GM19238 (cell line): Measurements from ENCODE around the gene THOC6.

ENCODE experiments used
- DNase-seq: peaks from one replicate; pipeline ENCODE4 v3.0.0; 2011; ENCODE audit warnings: low spot score; ENCODE audit not compliant: insufficient read length

THOC6 gene

DNA sequence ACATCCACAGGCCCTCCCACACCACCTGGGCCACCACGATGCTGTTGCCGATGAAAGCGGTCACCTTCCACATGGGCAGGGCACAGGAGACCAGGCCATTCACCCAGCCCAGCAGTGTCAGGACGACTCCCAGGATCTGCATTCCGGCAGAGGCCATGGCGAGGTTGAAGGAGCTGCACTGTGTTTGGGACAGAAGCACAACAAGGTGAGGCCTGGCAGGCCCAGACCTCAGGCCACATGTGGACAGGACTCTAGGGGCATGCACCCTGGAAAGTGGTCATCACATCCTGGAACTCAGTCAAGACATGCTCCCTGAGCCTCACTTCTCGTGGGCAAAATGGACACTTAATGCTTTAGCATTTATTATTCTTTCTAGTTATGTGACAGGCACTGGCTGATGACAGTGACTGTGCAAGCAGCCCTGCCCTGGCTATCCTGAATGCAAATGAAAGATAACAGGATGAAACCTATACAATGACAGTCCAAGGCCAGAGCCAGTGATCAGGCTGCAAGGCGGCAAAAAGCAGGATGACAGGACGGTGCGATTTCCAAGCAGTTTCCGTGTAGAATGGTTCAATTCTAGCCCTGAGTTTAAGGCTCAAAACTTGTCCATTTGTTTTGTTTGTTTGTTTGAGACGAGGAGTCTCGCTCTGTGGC, 7.8 kb upstream of the THOC6 start:
- DNase-seq = no peak

DNA sequence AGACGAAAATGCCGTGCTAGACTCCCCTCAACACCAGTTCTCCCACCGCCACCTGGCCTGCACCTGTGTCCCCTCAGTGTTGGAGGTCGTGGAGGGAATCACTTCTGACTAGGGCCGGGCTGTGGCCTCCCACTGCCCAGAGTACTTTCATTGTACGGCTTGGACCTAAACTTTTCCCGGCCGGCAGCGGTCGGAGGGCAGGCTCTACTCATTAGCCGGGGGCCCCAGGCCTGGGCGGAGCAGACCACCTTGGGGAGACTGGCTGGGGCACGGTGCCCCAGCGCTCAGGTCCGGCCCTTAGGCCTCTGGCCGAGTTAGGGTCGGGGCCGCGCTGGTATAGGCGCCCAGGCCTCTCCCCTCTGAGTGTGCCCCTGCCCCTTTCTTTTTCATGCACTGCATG, 6.5 kb upstream of the THOC6 start:
- DNase-seq = no peak

DNA sequence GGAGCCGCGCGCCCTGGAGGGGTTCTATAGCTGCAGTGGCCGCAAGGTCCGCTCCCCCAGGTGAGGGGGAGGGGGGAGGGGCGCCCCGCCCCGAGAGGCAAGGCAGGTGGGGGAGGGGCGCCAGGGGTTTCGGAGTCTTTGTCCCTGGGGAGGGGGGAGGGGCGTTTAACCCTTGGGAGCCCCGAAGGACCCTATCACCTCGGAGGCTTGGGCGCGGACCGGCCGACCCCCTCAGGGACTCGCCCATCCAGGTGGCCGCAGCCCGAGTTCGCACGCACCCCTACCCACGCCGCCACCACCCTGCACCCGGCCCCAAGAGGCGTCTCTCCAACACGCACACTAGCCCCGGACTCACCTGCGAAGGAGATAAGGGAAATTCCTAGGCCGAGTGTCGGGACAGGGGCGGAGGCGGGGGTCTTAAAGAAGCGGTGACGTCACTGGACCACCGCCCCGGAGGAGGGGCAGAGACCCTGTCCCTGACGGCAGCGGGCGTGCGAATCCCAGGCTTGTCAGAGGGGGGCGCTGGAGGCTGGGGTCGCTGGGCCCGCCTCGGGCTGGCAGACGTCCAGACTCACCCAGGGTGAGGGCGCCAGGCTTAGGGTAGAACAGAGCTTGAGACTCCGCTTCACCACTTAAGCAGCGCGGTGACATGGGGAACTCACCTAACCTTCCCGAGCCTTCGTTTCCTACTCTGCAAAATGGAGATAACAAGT, 5.9 kb upstream of the THOC6 start, which contains the start of gene CLDN6:
TSS of gene CLDN6 (minus strand) at position 390 of the 713 bp plus-strand sequence. CDS start 2,162 bp downstream, outside the sequence.
- no peak for DNase-seq

DNA sequence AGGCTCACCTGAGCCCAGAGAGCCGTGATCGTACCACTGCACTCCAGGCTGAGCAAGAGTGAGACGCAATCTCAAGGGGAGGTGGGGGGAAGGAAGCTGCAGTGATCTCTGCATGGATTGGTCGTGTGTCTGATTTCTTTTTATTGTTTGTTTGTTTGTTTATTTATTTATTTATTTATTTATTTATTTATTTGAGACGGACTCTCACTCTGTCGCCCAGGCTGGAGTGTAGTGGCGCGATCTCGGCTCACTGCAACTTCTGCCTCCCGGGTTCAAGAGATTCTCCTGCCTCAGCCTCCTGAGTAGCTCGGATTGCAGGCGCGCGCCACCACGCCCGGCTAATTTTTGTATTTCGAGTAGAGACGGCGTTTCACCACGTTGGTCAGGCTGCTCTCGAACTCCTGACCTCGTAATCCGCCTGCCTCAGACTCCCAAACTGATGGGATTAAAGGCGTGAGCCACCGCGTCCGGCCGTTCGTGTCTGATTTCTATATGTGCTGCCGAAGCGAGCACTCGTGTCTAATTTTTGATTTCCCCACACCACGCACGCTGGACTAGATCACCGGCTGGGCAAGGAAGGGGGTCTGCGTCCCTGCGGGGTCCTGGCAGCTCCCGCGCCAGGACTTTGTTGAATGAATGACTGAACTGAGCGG, 4.1 kb upstream of the THOC6 start:
- no peak for DNase-seq

DNA sequence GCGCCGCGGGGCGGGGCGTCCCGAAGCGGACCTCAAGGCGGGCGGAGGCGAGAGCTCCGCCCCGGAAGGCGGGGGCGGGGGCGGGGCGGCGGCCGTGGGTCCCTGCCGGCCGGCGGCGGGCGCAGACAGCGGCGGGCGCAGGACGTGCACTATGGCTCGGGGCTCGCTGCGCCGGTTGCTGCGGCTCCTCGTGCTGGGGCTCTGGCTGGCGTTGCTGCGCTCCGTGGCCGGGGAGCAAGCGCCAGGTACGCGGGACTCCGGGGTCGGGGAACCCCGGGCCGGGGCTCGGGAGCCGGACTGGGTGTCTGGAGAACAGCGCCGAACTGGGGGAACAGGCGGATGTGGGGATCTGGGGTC, 3.6 kb upstream of the THOC6 start, which contains the start of gene TNFRSF12A:
TSS of gene TNFRSF12A (plus strand) at position 122 of the 357 bp plus-strand sequence. CDS start at position 152, 30 bp downstream.
- peak; percentile 90 for DNase-seq

DNA sequence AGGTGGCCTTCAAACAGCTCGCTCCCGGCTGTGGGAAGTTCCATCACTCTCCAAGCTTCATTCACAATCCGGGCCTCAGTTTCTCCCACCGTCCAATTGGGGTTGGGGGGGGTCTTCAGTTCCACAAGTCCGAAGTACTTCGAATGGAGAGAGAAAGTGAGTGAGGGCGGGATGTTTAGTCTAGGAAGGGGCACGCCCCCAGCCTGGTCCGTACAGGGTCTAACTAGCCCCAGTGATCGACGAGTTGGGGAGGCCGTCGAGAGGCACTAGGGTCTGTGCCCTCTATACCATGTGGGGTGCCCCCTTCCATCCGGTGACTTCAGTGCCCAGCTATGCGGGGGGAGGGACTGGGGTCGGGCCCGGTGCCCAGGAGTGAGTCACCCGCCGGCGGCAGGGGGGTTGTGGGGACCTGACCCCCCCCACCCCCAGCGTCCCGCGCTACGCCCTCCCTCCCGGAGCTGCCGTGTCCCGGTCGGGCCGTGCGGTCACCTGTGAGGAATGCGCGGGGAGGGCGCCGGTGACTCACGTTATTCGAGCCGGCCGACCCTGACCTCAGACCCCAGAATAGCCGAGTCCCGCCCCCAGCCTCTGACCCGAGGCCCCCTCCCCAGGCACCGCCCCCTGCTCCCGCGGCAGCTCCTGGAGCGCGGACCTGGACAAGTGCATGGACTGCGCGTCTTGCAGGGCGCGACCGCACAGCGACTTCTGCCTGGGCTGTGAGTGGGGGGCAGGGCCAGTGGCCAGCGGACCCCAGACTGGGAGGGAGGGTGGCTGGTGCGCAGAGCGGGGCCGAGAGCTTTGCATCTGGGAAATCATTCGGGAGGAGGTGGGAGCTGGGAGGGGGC, 3.0 kb upstream of the THOC6 start:
- no peak for DNase-seq

DNA sequence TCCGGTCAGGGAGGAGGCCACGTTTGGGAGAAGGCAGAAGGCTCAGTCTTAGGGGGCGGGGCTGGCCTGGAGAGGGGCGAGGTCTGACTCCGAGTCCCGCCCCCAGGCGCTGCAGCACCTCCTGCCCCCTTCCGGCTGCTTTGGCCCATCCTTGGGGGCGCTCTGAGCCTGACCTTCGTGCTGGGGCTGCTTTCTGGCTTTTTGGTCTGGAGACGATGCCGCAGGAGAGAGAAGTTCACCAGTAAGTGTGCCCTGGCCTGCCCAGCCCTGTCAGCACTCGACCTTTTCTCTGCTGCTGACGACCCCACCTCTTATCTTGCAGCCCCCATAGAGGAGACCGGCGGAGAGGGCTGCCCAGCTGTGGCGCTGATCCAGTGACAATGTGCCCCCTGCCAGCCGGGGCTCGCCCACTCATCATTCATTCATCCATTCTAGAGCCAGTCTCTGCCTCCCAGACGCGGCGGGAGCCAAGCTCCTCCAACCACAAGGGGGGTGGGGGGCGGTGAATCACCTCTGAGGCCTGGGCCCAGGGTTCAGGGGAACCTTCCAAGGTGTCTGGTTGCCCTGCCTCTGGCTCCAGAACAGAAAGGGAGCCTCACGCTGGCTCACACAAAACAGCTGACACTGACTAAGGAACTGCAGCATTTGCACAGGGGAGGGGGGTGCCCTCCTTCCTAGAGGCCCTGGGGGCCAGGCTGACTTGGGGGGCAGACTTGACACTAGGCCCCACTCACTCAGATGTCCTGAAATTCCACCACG, 2.2 kb upstream of the THOC6 start:
- DNase-seq = peak; percentile 77

DNA sequence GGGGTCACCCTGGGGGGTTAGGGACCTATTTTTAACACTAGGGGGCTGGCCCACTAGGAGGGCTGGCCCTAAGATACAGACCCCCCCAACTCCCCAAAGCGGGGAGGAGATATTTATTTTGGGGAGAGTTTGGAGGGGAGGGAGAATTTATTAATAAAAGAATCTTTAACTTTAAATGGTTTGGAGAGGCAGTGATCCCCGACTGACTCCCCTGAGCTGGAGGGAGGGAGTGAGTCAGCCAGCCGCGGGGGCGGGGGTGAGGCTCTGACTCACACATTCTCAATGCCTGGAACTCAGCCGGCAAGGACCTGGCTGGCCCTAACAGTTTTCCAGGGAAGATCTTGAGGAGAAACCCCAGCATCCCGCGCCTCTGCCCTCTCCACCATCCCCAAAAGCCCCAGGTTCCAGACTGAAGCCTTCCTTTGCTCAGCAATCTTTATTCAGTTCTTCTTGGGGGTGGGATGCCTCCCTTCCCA, 1.6 kb upstream of the THOC6 start:
- DNase-seq = no peak

DNA sequence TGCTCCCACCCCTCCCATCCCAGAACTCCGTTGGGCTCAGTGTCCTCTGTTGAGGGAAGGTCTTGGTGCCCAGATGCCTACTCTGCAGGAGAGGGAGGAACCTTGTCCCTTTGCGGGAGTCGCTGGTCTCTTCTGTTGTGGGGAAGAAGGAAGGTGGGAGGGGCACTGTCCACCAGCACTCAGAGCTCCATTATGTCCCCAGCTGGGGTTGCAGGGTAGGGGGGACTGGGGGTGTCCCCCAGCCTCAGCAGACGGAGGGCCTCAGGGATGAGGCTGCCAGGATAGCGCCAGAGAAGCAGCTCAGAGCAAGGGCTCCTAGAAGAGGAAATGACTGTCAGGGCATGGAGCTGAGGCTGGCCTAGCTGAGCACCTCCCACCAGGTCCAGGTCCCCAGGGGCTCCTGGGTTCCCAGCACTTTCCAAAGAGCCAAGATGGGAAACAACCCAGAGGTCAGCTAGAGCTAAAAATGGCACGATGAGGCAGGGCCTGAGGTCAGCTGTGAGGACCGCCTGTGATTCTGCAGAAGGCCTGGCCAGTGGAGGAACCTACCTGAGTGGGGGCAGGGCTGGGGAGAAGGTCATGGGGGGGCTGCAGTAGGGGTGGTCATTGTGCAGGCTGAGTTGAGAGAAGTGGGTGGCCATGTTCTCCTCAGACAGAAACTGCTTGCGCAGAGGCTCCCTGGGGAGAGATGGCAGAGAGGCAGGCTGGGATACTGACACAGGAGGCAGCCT, 986 bp upstream of the THOC6 start:
- no peak for DNase-seq

DNA sequence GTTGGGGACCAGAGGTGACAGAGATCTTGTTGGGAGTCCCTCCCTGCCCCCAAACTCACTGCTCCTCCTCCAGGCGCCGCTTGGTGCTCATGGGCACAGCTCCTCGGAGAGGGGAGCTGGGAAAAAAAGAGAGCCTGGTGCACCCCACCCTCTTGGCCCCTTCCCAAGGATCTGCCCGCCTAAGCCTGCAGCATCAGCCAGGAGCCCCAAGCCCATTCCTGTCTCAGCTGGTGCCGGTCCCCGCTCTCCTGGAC, 493 bp upstream of the THOC6 start:
- DNase-seq = no peak

DNA sequence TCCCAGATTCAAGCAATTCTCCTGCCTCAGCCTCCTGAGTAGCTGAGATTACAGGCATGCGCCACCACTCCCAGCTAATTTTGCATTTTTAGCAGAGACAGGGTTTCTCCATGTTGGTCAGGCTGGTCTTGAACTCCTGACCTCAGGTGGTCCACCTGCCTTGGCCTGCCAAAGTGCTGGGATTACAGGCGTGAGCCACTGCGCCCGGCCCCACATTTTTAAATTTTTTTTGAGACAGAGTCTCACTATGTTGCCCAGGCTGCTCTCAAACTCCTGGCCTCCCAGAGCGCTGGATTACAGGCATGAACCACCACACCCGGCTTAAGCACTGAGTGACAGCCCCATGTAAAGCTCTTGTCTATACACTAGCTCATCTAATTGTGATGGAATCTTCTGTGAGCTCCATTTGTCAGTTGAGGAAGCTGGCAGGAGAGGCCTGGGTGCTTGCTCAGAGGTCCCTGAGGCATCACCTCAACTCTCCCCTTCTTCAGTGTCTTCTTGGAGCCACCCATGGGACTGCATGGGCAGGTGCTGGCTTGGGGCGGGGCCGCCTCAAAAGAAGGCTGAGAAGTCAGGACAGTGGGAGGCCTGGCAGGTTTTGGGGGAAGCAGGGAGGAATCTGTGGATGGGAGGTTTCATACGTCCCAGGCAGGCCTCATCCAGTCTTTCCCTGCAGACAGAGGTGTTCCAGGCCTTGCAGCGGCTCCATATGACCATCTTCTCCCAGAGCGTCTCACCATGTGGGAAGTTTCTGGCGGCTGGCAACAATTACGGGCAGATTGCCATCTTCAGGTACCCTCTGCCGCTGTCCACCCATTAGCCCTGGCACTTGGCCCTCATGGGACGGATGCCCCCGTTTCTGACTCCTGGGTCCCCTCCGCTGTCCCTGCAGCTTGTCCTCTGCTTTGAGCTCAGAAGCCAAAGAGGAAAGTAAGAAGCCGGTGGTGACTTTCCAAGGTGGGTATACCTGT, 1.5 kb downstream of the THOC6 start:
- no peak for DNase-seq

DNA sequence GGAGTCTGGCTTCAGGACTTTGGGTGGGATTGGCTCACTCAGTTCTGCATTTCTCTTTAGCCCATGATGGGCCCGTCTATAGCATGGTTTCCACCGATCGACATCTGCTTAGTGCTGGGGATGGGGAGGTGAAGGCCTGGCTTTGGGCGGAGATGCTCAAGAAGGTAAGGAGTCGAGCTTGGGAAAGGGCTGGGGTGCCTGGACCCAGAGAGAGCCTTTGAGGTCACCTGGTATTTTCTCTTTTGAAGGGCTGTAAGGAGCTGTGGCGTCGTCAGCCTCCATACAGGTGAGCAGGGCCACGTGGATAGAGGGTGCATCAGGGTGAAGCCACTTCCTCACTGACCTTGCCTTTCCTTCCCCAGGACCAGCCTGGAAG, 2.2 kb downstream of the THOC6 start:
- DNase-seq = no peak

DNA sequence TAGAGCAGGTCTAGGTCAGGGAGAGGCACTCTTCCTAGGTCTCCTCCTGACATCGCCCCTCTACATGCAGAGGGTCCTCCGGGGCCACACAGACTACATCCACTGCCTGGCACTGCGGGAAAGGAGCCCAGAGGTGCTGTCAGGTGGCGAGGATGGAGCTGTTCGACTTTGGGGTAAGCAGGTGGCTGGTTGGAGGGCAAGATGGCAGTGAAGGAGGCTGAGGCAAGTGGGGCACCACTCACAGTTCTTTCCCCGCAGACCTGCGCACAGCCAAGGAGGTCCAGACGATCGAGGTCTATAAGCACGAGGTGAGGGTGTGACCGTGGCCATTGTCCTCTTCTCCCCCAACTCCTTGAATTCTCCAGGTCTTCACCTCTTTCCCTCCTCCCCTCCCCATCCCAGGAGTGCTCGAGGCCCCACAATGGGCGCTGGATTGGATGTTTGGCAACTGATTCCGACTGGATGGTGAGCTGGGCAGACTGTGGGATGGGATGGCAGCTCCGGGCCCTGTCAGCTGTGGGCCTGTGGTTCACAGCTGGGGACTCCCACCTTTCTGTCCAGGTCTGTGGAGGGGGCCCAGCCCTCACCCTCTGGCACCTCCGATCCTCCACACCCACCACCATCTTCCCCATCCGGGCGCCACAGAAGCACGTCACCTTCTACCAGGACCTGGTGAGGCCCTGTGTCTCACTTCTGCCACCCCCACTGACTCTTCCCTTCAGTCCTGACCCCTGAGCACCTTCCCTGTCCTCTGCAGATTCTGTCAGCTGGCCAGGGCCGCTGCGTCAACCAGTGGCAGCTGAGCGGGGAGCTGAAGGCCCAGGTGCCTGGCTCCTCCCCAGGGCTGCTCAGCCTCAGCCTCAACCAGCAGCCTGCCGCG, 3.0 kb downstream of the THOC6 start:
- no peak for DNase-seq

DNA sequence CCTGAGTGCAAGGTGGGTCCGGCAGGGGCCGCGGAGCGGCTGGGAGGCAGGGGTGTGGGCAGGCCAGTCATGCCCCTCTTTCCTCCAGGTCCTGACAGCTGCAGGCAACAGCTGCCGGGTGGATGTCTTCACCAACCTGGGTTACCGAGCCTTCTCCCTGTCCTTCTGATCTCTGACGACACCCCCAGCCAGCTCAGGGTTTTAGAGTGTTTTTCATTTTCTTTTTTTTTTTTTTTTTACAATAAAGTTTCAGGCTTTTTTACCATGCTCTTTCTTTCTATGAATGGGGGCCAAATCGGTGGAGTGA, 3.6 kb downstream of the THOC6 start:
- DNase-seq = no peak

DNA sequence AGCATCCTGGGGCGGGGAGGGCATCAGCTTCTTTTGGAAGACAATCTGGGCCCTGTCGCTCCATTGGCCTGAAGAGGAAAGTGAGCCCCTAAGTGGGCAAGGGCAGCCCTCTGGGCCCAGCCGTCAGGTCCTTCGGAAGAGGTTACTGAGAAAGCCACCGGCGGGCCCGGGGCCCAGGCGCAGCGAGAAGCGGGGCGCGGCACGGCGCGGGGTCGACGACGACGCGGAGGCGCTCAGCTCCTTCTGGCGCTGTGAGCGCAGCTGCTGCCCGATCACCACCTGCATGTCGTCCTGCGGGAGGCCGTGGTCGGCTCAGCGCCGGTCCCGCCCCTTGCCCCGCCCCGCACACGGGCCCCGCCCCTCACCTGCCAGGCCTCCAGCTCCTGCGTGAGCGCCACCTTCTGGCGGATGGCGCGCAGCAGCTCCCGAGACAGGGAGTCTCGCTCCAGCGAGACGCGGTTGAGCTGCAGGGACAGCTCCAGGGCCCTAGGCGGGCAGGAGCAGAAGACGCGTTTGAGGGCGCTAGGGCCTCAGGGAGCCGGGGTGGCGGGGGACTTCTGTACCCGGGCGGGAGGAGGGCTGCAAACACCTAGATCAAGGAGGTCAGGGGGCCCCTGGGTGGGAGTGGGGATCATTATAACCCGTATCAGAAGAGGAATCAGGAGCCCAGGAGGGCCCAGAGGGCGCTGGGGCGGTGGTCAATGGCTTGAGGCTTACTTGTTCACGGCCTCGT, 4.3 kb downstream of the THOC6 start:
- DNase-seq = peak; percentile 87

DNA sequence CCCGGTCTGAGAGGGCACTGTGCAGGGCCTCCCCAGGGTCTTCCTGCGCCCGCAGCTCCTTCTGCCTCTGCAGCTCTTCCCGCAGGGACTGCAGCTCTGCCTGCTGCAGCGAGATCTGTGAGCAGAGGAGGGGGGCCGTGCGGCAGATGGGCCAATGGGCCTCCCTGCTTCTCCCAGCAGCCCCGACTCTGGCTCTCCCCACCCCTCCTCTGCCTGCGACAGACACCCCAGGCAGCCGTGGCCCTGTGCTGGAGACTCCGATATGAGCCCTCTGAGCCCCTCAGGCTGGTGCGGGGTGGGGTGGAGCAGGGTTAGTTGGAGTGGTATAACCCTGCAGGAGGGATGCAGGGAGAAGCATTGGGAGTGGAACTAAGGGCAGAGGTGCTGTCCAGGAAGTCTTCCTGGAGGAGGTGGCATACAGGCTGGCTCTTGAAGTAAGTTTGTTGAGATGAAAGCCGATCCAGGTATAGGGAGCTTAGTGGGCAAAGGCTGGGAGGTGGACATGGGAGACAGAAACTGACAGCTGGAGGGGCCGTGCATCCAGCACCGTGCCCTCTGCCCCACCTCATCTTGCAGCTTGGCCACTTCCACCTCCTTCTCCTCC, 5.0 kb downstream of the THOC6 start:
- no peak for DNase-seq

DNA sequence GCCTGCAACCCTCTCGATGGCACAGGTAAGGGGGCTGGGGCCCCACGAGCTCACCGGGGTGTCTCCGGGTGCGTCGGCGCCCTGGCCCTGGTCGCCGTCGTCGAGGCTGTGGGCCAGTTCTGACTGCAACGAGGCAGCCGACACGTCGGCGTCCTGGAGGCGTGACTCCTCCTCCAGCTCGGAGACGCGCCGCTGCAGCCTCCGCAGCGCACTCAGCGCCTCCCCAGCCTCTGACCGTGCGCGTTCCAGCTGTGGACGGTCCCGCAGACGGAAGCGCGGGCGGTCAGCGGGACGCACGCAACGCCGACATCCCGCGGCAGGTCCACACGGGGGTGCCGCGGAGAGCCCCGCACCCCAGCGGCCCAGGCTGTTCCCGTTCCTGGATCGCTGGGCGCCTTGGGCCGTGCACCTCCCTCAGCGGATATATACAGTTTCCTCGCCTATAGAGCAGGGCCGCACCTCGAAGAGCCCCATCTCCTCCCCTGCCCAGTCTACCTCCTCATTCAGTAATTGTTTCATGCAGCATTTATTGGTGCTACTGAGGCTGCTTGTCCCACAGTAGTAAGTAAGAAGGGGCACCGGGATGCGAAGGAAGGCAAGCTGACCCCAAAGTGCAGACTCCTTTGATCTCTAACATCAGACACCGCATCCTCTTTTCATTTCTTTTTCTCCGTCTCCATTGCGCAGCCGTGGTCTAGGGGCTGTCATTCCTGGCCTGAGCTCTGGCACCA, 5.8 kb downstream of the THOC6 start:
- DNase-seq = no peak
